Measurements from ENCODE around the gene UBE4B. TPM values are rescaled to one million over a fixed set of nuclear protein-coding genes. Genes with fewer than 3 reads are reported as not detected.
"Not testable (repeated sequence)": the region's sequence is repeated elsewhere in the genome, so short reads cannot be mapped to it uniquely, and the experiment has no call there.

The UBE4B gene
- total and polyA plus RNA-seq, 10 donors: 8.8 to 53.8 (median 40.5) TPM

DNA sequence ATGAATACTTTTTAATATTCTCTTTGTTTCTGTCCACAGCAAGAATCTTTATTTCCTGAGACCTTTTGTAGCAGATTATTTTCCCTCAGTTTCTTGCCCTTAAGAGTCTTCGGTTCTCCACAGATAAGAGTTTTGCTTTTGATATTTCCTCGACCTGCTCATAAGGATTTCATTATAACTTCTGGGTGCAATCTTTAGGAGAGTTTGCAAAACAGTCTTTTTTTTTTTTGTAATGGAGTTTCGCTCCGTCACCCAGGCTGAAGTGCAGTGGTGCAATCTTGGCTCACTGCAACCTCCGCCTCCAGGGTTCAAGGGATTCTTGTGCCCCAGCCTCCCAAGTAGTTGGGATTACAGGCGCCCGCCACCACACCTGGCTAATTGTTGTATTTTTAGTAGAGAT, 10.1 kb upstream of the UBE4B start:
- Histone ChIP-seq H3K4me1 (peaks cover 0 to 24% (median 5%) of the 10 kb centered on the region in 6 donors), H3K36me3 (no peaks in the 10 kb centered on the region), H3K4me3 (no peak overlapping the region), H3K9me3 (peaks cover 0 to 6% (median 0%) of the 10 kb centered on the region in 8 donors), H3K27me3 (replicated peaks in 1 of 7) (no peaks in the 10 kb centered on the region), H3K27ac (peak overlapping the region in 5 of 8 donors; percentile 38 to 70 (median 52))
- DNase-seq: no peak
- TF ChIP-seq, protein P1, sequence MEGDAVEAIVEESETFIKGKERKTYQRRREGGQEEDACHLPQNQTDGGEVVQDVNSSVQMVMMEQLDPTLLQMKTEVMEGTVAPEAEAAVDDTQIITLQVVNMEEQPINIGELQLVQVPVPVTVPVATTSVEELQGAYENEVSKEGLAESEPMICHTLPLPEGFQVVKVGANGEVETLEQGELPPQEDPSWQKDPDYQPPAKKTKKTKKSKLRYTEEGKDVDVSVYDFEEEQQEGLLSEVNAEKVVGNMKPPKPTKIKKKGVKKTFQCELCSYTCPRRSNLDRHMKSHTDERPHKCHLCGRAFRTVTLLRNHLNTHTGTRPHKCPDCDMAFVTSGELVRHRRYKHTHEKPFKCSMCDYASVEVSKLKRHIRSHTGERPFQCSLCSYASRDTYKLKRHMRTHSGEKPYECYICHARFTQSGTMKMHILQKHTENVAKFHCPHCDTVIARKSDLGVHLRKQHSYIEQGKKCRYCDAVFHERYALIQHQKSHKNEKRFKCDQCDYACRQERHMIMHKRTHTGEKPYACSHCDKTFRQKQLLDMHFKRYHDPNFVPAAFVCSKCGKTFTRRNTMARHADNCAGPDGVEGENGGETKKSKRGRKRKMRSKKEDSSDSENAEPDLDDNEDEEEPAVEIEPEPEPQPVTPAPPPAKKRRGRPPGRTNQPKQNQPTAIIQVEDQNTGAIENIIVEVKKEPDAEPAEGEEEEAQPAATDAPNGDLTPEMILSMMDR (IDR thresholded peaks at IDR 0.05 in 8 of 11, conservative IDR thresholded peaks at IDR 0.05 in 3 of 11): no peak
- no peak for TF ChIP-seq POLR2AphosphoS5 (IDR thresholded peaks at IDR 0.05)
- no peak for TF ChIP-seq POLR2A (IDR thresholded peaks at IDR 0.05)
- WGBS, 5 donors: 66 to 87% (median 79%) methylated on average over 7 of the region's 7 CpGs
- intact Hi-C loops (cut with DNase I; ENCODE audit: low total_unique reads): no loop called here

DNA sequence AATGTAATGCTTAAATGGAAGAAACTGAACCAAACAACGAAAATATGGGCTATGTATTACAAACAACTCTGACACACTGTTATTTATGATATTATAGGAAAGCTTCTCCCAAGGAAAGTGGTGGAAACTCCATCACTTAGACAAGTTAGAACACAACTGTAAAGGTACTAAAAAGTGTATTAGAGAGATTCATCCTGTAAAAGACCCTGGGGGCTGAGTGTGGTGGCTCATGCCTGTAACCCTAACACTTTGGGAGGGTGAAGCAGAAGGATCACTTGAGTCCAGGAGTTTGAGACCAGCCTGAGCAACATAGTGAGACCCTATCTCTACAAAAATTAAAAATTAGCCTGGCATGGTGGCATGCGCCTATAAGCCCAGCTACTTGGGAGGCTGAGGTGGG, 7.4 kb upstream of the UBE4B start:
- no peaks in the 10 kb centered on the region for H3K36me3 ChIP-seq
- no peak for DNase-seq
- no peaks in the 10 kb centered on the region for H3K27me3 ChIP-seq (replicated peaks in 1 of 7)
- peaks cover 0 to 6% (median 0%) of the 10 kb centered on the region in 8 donors for H3K9me3 ChIP-seq
- H3K27ac ChIP-seq: no peak overlapping the region
- 73 to 93% (median 77%) methylated on average over 2 of the region's 2 CpGs for WGBS, 5 donors
- intact Hi-C loops (cut with DNase I; ENCODE audit: low total_unique reads): no loop called here
- peaks cover 0 to 34% (median 5%) of the 10 kb centered on the region in 6 donors for H3K4me1 ChIP-seq
- no peak overlapping the region for H3K4me3 ChIP-seq
- TF ChIP-seq POLR2A (IDR thresholded peaks at IDR 0.05) (no peak), POLR2AphosphoS5 (IDR thresholded peaks at IDR 0.05) (no peak)
- TF ChIP-seq, protein P1 (IDR thresholded peaks at IDR 0.05 in 8 of 11, conservative IDR thresholded peaks at IDR 0.05 in 3 of 11): no peak

GRCh38 chr1:10027027-10027426, 5.7 kb upstream of the UBE4B start:
- Histone ChIP-seq H3K4me3 (no peak overlapping the region), H3K36me3 (no peaks in the 10 kb centered on the region), H3K27me3 (replicated peaks in 1 of 7) (no peaks in the 10 kb centered on the region), H3K27ac (no peak overlapping the region), H3K4me1 (peaks cover under 1 to 38% (median 9%) of the 10 kb centered on the region in 6 donors), H3K9me3 (peaks cover 0 to 6% (median 0%) of the 10 kb centered on the region in 8 donors)
- no peak for DNase-seq
- intact Hi-C loops (cut with DNase I; ENCODE audit: low total_unique reads): no loop called here
- no peak for TF ChIP-seq POLR2AphosphoS5 (IDR thresholded peaks at IDR 0.05)
- TF ChIP-seq, protein P1 (IDR thresholded peaks at IDR 0.05 in 8 of 11, conservative IDR thresholded peaks at IDR 0.05 in 3 of 11): no peak

- H3K9me3 ChIP-seq; H3K36me3 ChIP-seq; H3K27me3 ChIP-seq (replicated peaks in 1 of 7); intact Hi-C loops (cut with DNase I; ENCODE audit: low total_unique reads): not testable (repeated sequence)
- peak overlapping the region in 5 of 8 donors; percentile 38 to 86 (median 74) for H3K27ac ChIP-seq
- peak overlapping the region in 1 of 8 donors; percentile 27 for H3K4me3 ChIP-seq
- peaks cover 6 to 41% (median 16%) of the 10 kb centered on the region in 6 donors for H3K4me1 ChIP-seq
- WGBS, 5 donors: 61 to 77% (median 64%) methylated on average over 11 to 24 of the region's 24 CpGs
- peak; percentile 76 for DNase-seq
Observed at GRCh38 chr1:10028956-10029500, 3.7 kb upstream of the UBE4B start.

Measured in spleen (tissue), 11 donors.